SH-SY5Y (cell line): ENCODE results near the gene KDM1A.

Experiments
- GATA2 ChIP-seq: IDR thresholded peaks from 2 replicates; pipeline ENCODE4 v1.6.1; 2011; ENCODE audit warnings: mild to moderate bottlenecking, low read depth, low read length
- GATA3 ChIP-seq: IDR thresholded peaks from 2 replicates; pipeline ENCODE4 v1.6.1; 2011; ENCODE audit warnings: low read depth, mild to moderate bottlenecking, low read length, moderate library complexity

- no peak for TF ChIP-seq GATA2
- no peak for TF ChIP-seq GATA3
These were observed 68.8 kb downstream of the KDM1A start for GRCh38 chr1:23088027-23088426.
